CD14-positive monocyte (primary cell): ENCODE results near the gene PDIA5. TPM values are rescaled to one million over a fixed set of nuclear protein-coding genes. Genes with fewer than 3 reads are reported as not detected.

Source experiments
- DNase-seq, 3 donors: peaks; one replicate each; pipeline ENCODE4 v3.0.0-alpha.2; 2011 to 2022
- H2AFZ ChIP-seq: 2 replicates; pipeline ENCODE4 v1.6.0; 2012; ENCODE audit warnings: mild to moderate bottlenecking, low read depth, low read length, inconsistent platforms; ENCODE audit not compliant: insufficient read depth, poor library complexity, severe bottlenecking
- H3K27ac ChIP-seq, 2 donors: 1 replicate in 1 of 2; 2 replicates in 1 of 2; pipeline ENCODE4 v1.5.1; 2012 to 2013; ENCODE audit warnings: low read length in 2 of 2, control low read depth in 1 of 2, inconsistent platforms in 1 of 2, low read depth in 1 of 2, mild to moderate bottlenecking in 1 of 2
- H3K27me3 ChIP-seq, 2 donors: one replicate each; pipeline versions ENCODE4 v1.6.0 to v1.6.1; 2011 to 2013; ENCODE audit warnings: low read length in 2 of 2; ENCODE audit not compliant: control insufficient read depth in 2 of 2, insufficient read depth in 2 of 2
- H3K36me3 ChIP-seq, 2 donors: replicated peaks in 1 of 2; 1 replicate in 1 of 2; 2 replicates in 1 of 2; pipeline versions ENCODE4 v1.5.1 to v1.6.1; 2012 to 2013; ENCODE audit warnings: low read length in 2 of 2, control low read depth in 1 of 2, inconsistent platforms in 1 of 2, mild to moderate bottlenecking in 1 of 2; ENCODE audit not compliant: insufficient read depth in 2 of 2, control insufficient read depth in 1 of 2
- H3K4me1 ChIP-seq, 2 donors: 1 replicate in 1 of 2; 2 replicates in 1 of 2; pipeline versions ENCODE4 v1.5.1 to v1.6.1; 2012 to 2013; ENCODE audit warnings: low read length in 2 of 2, control low read depth in 1 of 2, inconsistent platforms in 1 of 2, mild to moderate bottlenecking in 1 of 2, moderate library complexity in 1 of 2; ENCODE audit not compliant: insufficient read depth in 2 of 2, control insufficient read depth in 1 of 2
- H3K4me2 ChIP-seq: replicated peaks from 2 replicates; pipeline ENCODE3; 2012; ENCODE audit warnings: low read length, moderate library complexity, mild to moderate bottlenecking; ENCODE audit not compliant: poor library complexity, severe bottlenecking; ENCODE audit errors: extremely low read depth
- H3K4me3 ChIP-seq, 3 experiments: fragments of 200-600 bp in 1 of 3; sonication (generic) in 1 of 3; replicated peaks in 1 of 3; 1 replicate in 2 of 3; 2 replicates in 1 of 3; pipeline ENCODE4 v1.5.1; 2011 to 2013; ENCODE audit warnings: low read length in 3 of 3, mild to moderate bottlenecking in 3 of 3, control low read depth in 2 of 3, low read depth in 2 of 3, inconsistent platforms in 1 of 3, moderate library complexity in 1 of 3
- H3K79me2 ChIP-seq: 2 replicates; pipeline ENCODE4 v1.6.0; 2012; ENCODE audit warnings: mild to moderate bottlenecking, control low read depth, inconsistent platforms, low read length, moderate library complexity; ENCODE audit not compliant: insufficient read depth
- H3K9ac ChIP-seq: 2 replicates; pipeline ENCODE4 v1.6.0; 2017; ENCODE audit warnings: low read length, mild to moderate bottlenecking; ENCODE audit not compliant: insufficient read depth, poor library complexity, severe bottlenecking
- H3K9me3 ChIP-seq, 2 donors: replicated peaks in 1 of 2; 1 replicate in 1 of 2; 2 replicates in 1 of 2; pipeline versions ENCODE4 v1.5.1 to v1.6.1; 2012 to 2013; ENCODE audit warnings: low read length in 2 of 2, control low read depth in 1 of 2; ENCODE audit not compliant: control insufficient read depth in 1 of 2, insufficient read depth in 1 of 2
- H4K20me1 ChIP-seq: 2 replicates; pipeline ENCODE4 v1.6.0; 2012; ENCODE audit warnings: mild to moderate bottlenecking, low read length, control low read depth, moderate library complexity; ENCODE audit not compliant: insufficient read depth
- H3K27ac Mint-ChIP-seq, 7 donors: one replicate each; pipeline ENCODE4 v1.8.0; 2020; ENCODE audit warnings: mild to moderate bottlenecking in 7 of 7, mixed read lengths in 7 of 7, moderate library complexity in 6 of 7, inconsistent platforms in 2 of 7
- H3K27me3 Mint-ChIP-seq, 3 donors: one replicate each; pipeline ENCODE4 v1.8.0; 2021 to 2022; ENCODE audit warnings: low read depth in 3 of 3, mild to moderate bottlenecking in 3 of 3, mixed read lengths in 3 of 3, moderate library complexity in 3 of 3, inconsistent platforms in 1 of 3
- H3K36me3 Mint-ChIP-seq, 2 donors: one replicate each; pipeline ENCODE4 v1.8.0; 2020; ENCODE audit warnings: mixed read lengths in 2 of 2, inconsistent platforms in 1 of 2, mild to moderate bottlenecking in 1 of 2
- H3K4me1 Mint-ChIP-seq: one replicate; pipeline ENCODE4 v1.8.0; 2020; ENCODE audit warnings: mild to moderate bottlenecking, mixed read lengths
- H3K4me3 Mint-ChIP-seq, 2 donors: one replicate each; pipeline ENCODE4 v1.8.0; 2020; ENCODE audit warnings: mild to moderate bottlenecking in 2 of 2, mixed read lengths in 2 of 2, moderate library complexity in 1 of 2
- H3K9me3 Mint-ChIP-seq, 7 donors: one replicate each; pipeline ENCODE4 v1.8.0; 2020 to 2022; ENCODE audit warnings: mixed read lengths in 7 of 7, mild to moderate bottlenecking in 6 of 7, moderate library complexity in 6 of 7, inconsistent platforms in 2 of 7
- CTCF ChIP-seq: fragments of 200-600 bp; IDR thresholded peaks from one replicate; pipeline ENCODE4 v1.8.0; 2022; ENCODE audit warnings: antibody characterized with exemption, mild to moderate bottlenecking
- WGBS: methylation state at CpG from one replicate; pipeline ENCODE4 v1.1.5; 2013; ENCODE audit warnings: missing lambda C conversion rate; ENCODE audit not compliant: insufficient coverage; 5-methylcytosine and 5-hydroxymethylcytosine counted together
- intact Hi-C, 2 donors: fragments of 100-400 bp; cut with micrococcal nuclease; formaldehyde crosslinking; loops; one replicate each; pipeline versions ENCODE4 v1.15.0 to v1.15.1; 2023
- polyA plus RNA-seq, 3 donors: library from polyadenylated mRNA; depleted of rRNA in 1 of 3; unstranded in 2 of 3; stranded (reverse) in 1 of 3; fragments of 300-500 nt in 2 of 3; fragments of >200 nt in 1 of 3; fragmentation: Illumina TruSeq in 2 of 3; gene quantifications; 1 replicate in 2 of 3; 2 replicates in 1 of 3; pipeline ENCODE4 v1.2.3, GENCODE V29; 2012 to 2021

The PDIA5 gene
- polyA plus RNA-seq, 3 donors, result 7.1 to 10.0 (median 9.2) TPM

GRCh38 chr3:123019161-123019560, 47.7 kb upstream of the PDIA5 start:
- H3K9me3 ChIP-seq, result peaks cover 0 to under 1% of the 10 kb centered on the region in 2 donors
- H3K79me2 ChIP-seq, result no peaks in the 10 kb centered on the region
- H3K27ac Mint-ChIP-seq, result no peak overlapping the region
- peaks cover 16 to 33% (median 18%) of the 10 kb centered on the region in 3 donors for H3K27me3 Mint-ChIP-seq
- H3K4me3 Mint-ChIP-seq, result no peak overlapping the region
- no peak overlapping the region for H3K4me3 ChIP-seq
- H4K20me1 ChIP-seq, result no peaks in the 10 kb centered on the region
- intact Hi-C loops, result no loop called here
- H3K9ac ChIP-seq, result no peak overlapping the region
- peaks cover 0 to 4% (median 0%) of the 10 kb centered on the region in 7 donors for H3K9me3 Mint-ChIP-seq
- H3K27ac ChIP-seq, result no peak overlapping the region
- no peak overlapping the region for H2AFZ ChIP-seq
- no peaks in the 10 kb centered on the region for H3K36me3 Mint-ChIP-seq
- no peak overlapping the region for H3K4me2 ChIP-seq
- no peaks in the 10 kb centered on the region for H3K4me1 ChIP-seq
- peaks cover 1% of the 10 kb centered on the region for H3K4me1 Mint-ChIP-seq
- H3K36me3 ChIP-seq, result no peaks in the 10 kb centered on the region
- TF ChIP-seq CTCF, result no peak
- 100% methylated on average over 1 of the region's 3 CpGs for WGBS
- H3K27me3 ChIP-seq, result peaks cover 13 to 36% of the 10 kb centered on the region in 2 donors
- DNase-seq, result no peak

- peaks cover 0 to 8% (median 0%) of the 10 kb centered on the region in 7 donors for H3K9me3 Mint-ChIP-seq
- WGBS, result 100% methylated on average over 2 of the region's 5 CpGs
- TF ChIP-seq CTCF, result no peak
Observed at GRCh38 chr3:123019591-123019990, 47.2 kb upstream of the PDIA5 start.

More at GRCh38 chr3:123019591-123019990, 47.2 kb upstream of the PDIA5 start:
- Histone ChIP-seq H3K36me3 (no peaks in the 10 kb centered on the region), H3K4me3 (no peak overlapping the region), H3K27ac (no peak overlapping the region), H3K4me1 (no peaks in the 10 kb centered on the region), H4K20me1 (no peaks in the 10 kb centered on the region), H3K79me2 (no peaks in the 10 kb centered on the region), H3K27me3 (peaks cover 17 to 40% of the 10 kb centered on the region in 2 donors), H3K9ac (no peak overlapping the region), H3K4me2 (no peak overlapping the region), H3K9me3 (peaks cover 0 to 4% of the 10 kb centered on the region in 2 donors), H2AFZ (no peak overlapping the region)
- intact Hi-C loops, result no loop called here
- no peak overlapping the region for H3K27ac Mint-ChIP-seq
- H3K27me3 Mint-ChIP-seq, result peaks cover 18 to 38% (median 18%) of the 10 kb centered on the region in 3 donors
- no peak for DNase-seq
- H3K36me3 Mint-ChIP-seq, result no peaks in the 10 kb centered on the region
- no peak overlapping the region for H3K4me3 Mint-ChIP-seq
- H3K4me1 Mint-ChIP-seq, result no peaks in the 10 kb centered on the region
